ENCODE data around the gene MAGI1. TPM values are rescaled to one million over a fixed set of nuclear protein-coding genes. Genes with fewer than 3 reads are reported as not detected.

The MAGI1 gene
- polyA plus RNA-seq, 3 donors, result not detected

- no peaks in the 10 kb centered on the region for H3K36me3 ChIP-seq (replicated peaks in 1 of 2; ENCODE audit: control insufficient read depth in 1 of 2, insufficient read depth in 2 of 2, low read length in 2 of 2)
- no peak overlapping the region for H3K27ac ChIP-seq (ENCODE audit: low read depth in 1 of 2, low read length in 2 of 2)
- no peaks in the 10 kb centered on the region for H3K9me3 ChIP-seq (replicated peaks in 1 of 2; ENCODE audit: control insufficient read depth in 1 of 2, insufficient read depth in 1 of 2, low read length in 2 of 2)
- H3K79me2 ChIP-seq (ENCODE audit: insufficient read depth, low read length), result no peaks in the 10 kb centered on the region
- intact Hi-C loops (cut with micrococcal nuclease), result no loop called here
- H3K4me3 ChIP-seq (replicated peaks in 1 of 3; ENCODE audit: low read depth in 2 of 3, low read length in 3 of 3), result no peak overlapping the region
- no peak overlapping the region for H3K4me2 ChIP-seq (replicated peaks; ENCODE audit: extremely low read depth, low read length, poor library complexity, severe bottlenecking)
- no peak overlapping the region for H3K4me3 Mint-ChIP-seq
- H3K9ac ChIP-seq (ENCODE audit: insufficient read depth, low read length, poor library complexity, severe bottlenecking), result no peak overlapping the region
- H3K4me1 ChIP-seq (ENCODE audit: control insufficient read depth in 1 of 2, insufficient read depth in 2 of 2, low read length in 2 of 2), result no peaks in the 10 kb centered on the region
- H3K36me3 Mint-ChIP-seq, result no peaks in the 10 kb centered on the region
- no CpG with 5 or more reads among the region's 3 CpGs for WGBS (ENCODE audit: insufficient coverage)
- H3K27ac Mint-ChIP-seq, result no peak overlapping the region
- DNase-seq, result no peak
- H3K27me3 ChIP-seq (ENCODE audit: control insufficient read depth in 2 of 2, insufficient read depth in 2 of 2, low read length in 2 of 2), result no peaks in the 10 kb centered on the region
- no peaks in the 10 kb centered on the region for H3K4me1 Mint-ChIP-seq
- no peak overlapping the region for H2AFZ ChIP-seq (ENCODE audit: insufficient read depth, low read depth, low read length, poor library complexity, severe bottlenecking)
- no peaks in the 10 kb centered on the region for H3K9me3 Mint-ChIP-seq
- TF ChIP-seq, protein P1, sequence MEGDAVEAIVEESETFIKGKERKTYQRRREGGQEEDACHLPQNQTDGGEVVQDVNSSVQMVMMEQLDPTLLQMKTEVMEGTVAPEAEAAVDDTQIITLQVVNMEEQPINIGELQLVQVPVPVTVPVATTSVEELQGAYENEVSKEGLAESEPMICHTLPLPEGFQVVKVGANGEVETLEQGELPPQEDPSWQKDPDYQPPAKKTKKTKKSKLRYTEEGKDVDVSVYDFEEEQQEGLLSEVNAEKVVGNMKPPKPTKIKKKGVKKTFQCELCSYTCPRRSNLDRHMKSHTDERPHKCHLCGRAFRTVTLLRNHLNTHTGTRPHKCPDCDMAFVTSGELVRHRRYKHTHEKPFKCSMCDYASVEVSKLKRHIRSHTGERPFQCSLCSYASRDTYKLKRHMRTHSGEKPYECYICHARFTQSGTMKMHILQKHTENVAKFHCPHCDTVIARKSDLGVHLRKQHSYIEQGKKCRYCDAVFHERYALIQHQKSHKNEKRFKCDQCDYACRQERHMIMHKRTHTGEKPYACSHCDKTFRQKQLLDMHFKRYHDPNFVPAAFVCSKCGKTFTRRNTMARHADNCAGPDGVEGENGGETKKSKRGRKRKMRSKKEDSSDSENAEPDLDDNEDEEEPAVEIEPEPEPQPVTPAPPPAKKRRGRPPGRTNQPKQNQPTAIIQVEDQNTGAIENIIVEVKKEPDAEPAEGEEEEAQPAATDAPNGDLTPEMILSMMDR (IDR thresholded peaks at IDR 0.05), result no peak
- H4K20me1 ChIP-seq (ENCODE audit: insufficient read depth, low read length), result no peaks in the 10 kb centered on the region
- H3K27me3 Mint-ChIP-seq (ENCODE audit: low read depth in 3 of 3), result peaks cover 0 to 3% (median 2%) of the 10 kb centered on the region in 3 donors
Observed at GRCh38 chr3:65438096-65438495, 600.6 kb downstream of the MAGI1 start.

- H3K36me3 Mint-ChIP-seq, result no peaks in the 10 kb centered on the region
- Histone ChIP-seq H3K4me3 (replicated peaks in 1 of 3; ENCODE audit: low read depth in 2 of 3, low read length in 3 of 3) (no peak overlapping the region), H2AFZ (ENCODE audit: insufficient read depth, low read depth, low read length, poor library complexity, severe bottlenecking) (no peak overlapping the region), H3K4me2 (replicated peaks; ENCODE audit: extremely low read depth, low read length, poor library complexity, severe bottlenecking) (no peak overlapping the region), H3K27me3 (ENCODE audit: control insufficient read depth in 2 of 2, insufficient read depth in 2 of 2, low read length in 2 of 2) (no peaks in the 10 kb centered on the region), H3K4me1 (ENCODE audit: control insufficient read depth in 1 of 2, insufficient read depth in 2 of 2, low read length in 2 of 2) (no peaks in the 10 kb centered on the region), H3K27ac (ENCODE audit: low read depth in 1 of 2, low read length in 2 of 2) (no peak overlapping the region), H3K36me3 (replicated peaks in 1 of 2; ENCODE audit: control insufficient read depth in 1 of 2, insufficient read depth in 2 of 2, low read length in 2 of 2) (no peaks in the 10 kb centered on the region), H3K79me2 (ENCODE audit: insufficient read depth, low read length) (no peaks in the 10 kb centered on the region), H4K20me1 (ENCODE audit: insufficient read depth, low read length) (no peaks in the 10 kb centered on the region), H3K9ac (ENCODE audit: insufficient read depth, low read length, poor library complexity, severe bottlenecking) (no peak overlapping the region), H3K9me3 (replicated peaks in 1 of 2; ENCODE audit: control insufficient read depth in 1 of 2, insufficient read depth in 1 of 2, low read length in 2 of 2) (no peaks in the 10 kb centered on the region)
- H3K27ac Mint-ChIP-seq, result no peak overlapping the region
- WGBS (ENCODE audit: insufficient coverage), result no CpG with 5 or more reads among the region's 1 CpG
- intact Hi-C loops (cut with micrococcal nuclease), result no loop called here
- TF ChIP-seq, protein P1 (IDR thresholded peaks at IDR 0.05), result no peak
- DNase-seq, result no peak
- no peaks in the 10 kb centered on the region for H3K4me1 Mint-ChIP-seq
- H3K27me3 Mint-ChIP-seq (ENCODE audit: low read depth in 3 of 3), result peaks cover 0 to 3% (median 2%) of the 10 kb centered on the region in 3 donors
- H3K9me3 Mint-ChIP-seq, result no peaks in the 10 kb centered on the region
- no peak overlapping the region for H3K4me3 Mint-ChIP-seq
Observed at GRCh38 chr3:65436580-65436979, 602.1 kb downstream of the MAGI1 start.

All from CD14-positive monocyte (primary cell).